Muscle of leg (tissue), 11 donors: Measurements from ENCODE around the gene DNAJC4. TPM values are rescaled to one million over a fixed set of nuclear protein-coding genes. Genes with fewer than 3 reads are reported as not detected.
A peak's percentile ranks its signal among the peaks of the same experiment; 100 is the strongest.

ENCODE experiments used
- DNase-seq: peaks from one replicate; pipeline ENCODE4 v3.0.0; 2013
- H3K27ac ChIP-seq: one replicate; pipeline ENCODE4 v1.5.1; 2013; ENCODE audit warnings: mild to moderate bottlenecking, low read length, control low read depth
- H3K27me3 ChIP-seq: one replicate; pipeline ENCODE4 v1.6.1; 2013; ENCODE audit warnings: low read length; ENCODE audit not compliant: control insufficient read depth, insufficient read depth
- H3K36me3 ChIP-seq: one replicate; pipeline ENCODE4 v1.6.1; 2013; ENCODE audit warnings: low read length; ENCODE audit not compliant: control insufficient read depth, insufficient read depth
- H3K4me1 ChIP-seq: one replicate; pipeline ENCODE4 v1.6.1; 2013; ENCODE audit warnings: low read length; ENCODE audit not compliant: control insufficient read depth, insufficient read depth
- H3K4me3 ChIP-seq: one replicate; pipeline ENCODE4 v1.5.1; 2013; ENCODE audit warnings: low read length, control low read depth
- H3K9me3 ChIP-seq: replicated peaks from 2 replicates; pipeline ENCODE4 v1.6.1; 2013; ENCODE audit warnings: low read depth, low read length; ENCODE audit not compliant: control insufficient read depth
- WGBS: methylation state at CpG from one replicate; pipeline ENCODE4 v1.1.5; 2013; ENCODE audit warnings: missing lambda C conversion rate; ENCODE audit not compliant: insufficient coverage; 5-methylcytosine and 5-hydroxymethylcytosine counted together
- polyA plus RNA-seq, 8 donors: library from polyadenylated mRNA; unstranded; fragments of 120-200 nt; gene quantifications; one replicate each; pipeline versions ENCODE4 v1.2.1 to v1.2.3, GENCODE V29; 2013; ENCODE audit warnings: inconsistent platforms in 1 of 8, low replicate concordance in 1 of 8; ENCODE audit not compliant: insufficient read length in 8 of 8, insufficient read depth in 1 of 8
- total RNA-seq: library from RNA; stranded (reverse); fragments of 120-200 nt; gene quantifications from one replicate; pipeline ENCODE4 v1.2.4, GENCODE V29; 2013

The DNAJC4 gene
- total and polyA plus RNA-seq, 9 donors: 13.6 to 75.1 (median 52.9) TPM

DNA sequence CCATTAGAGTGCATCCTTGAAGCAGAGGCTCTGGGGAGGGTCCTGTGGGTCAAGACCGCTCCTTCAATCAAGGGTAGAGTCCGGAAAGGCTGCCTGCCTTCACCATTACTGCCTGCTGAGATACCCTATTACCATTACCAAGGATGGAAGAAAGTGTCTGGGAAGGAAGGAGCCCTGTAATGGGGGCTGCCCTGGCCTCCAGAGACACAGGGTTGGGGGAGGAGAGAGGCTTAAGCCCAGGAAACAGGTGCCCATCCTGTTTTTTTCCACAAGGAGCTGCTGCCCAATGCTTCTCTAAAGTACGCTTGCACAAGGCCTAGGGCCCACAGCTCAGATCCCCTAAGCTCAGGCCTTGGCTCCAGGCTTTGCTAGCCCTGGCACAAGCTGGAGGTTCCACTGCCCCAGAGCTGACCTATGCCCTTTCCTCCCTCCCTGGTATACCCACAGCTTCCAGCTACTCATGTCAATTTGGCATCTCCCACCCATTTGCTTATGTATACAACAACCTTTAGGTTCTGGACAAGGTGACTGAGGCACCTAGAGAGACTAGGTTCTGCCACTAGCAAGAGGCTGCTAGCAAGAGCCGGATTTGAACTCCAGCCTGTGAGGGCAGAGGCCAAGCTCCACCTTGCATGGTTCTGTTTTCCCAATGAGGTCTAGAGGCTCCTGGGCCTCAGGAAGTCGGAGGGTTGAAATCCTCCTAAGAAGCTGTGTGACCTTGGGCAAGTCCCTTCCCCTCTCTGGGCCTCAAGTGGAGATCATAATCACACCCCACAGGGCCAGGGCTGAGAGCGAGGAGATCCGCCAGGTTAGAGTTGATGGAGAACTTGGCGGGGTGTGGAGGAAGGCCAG is 19.4 kb downstream of the DNAJC4 start:
- no peak for DNase-seq
- Histone ChIP-seq H3K9me3 (no peaks in the 10 kb centered on the region), H3K36me3 (peaks cover 6% of the 10 kb centered on the region), H3K27me3 (no peaks in the 10 kb centered on the region), H3K4me3 (no peak overlapping the region), H3K4me1 (peaks cover 64% of the 10 kb centered on the region), H3K27ac (no peak overlapping the region)
- 94% methylated on average over 2 of the region's 8 CpGs for WGBS

DNA sequence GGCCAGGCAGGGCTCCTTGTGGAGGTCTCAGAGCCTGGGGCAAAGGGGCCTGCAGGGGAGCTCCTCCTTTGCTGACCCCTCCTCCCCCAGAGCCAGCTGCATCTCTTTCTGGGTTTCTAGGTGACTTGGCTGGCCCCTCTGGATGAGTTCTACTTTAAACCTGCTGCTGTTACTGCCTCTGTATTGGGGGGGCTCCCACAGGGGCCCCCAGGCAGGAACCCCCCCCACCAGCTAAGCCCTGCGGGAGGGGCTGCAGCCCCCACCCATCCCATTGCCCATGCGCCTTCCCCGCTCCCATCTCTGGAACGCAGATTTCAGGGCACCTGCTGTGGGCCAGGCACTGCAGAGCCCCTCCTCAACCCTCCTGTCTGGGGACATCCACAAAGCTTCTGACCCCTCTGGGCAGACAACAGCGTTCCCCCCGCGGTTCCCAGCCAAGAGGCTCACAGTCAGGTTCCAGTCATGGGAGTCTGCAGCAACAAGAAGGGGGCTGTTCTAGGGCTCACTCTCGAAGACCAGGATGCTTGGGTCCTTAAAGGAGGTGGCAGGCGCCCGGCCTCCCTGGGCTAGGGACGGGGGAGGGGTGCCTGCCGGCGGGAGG is 20.2 kb downstream of the DNAJC4 start:
- WGBS: 23% methylated on average over 10 of the region's 13 CpGs
- H3K27me3 ChIP-seq: no peaks in the 10 kb centered on the region
- peaks cover 57% of the 10 kb centered on the region for H3K4me1 ChIP-seq
- H3K36me3 ChIP-seq: peaks cover 9% of the 10 kb centered on the region
- H3K4me3 ChIP-seq: peak overlapping the region; percentile 48
- no peak overlapping the region for H3K27ac ChIP-seq
- no peaks in the 10 kb centered on the region for H3K9me3 ChIP-seq
- no peak for DNase-seq

DNA sequence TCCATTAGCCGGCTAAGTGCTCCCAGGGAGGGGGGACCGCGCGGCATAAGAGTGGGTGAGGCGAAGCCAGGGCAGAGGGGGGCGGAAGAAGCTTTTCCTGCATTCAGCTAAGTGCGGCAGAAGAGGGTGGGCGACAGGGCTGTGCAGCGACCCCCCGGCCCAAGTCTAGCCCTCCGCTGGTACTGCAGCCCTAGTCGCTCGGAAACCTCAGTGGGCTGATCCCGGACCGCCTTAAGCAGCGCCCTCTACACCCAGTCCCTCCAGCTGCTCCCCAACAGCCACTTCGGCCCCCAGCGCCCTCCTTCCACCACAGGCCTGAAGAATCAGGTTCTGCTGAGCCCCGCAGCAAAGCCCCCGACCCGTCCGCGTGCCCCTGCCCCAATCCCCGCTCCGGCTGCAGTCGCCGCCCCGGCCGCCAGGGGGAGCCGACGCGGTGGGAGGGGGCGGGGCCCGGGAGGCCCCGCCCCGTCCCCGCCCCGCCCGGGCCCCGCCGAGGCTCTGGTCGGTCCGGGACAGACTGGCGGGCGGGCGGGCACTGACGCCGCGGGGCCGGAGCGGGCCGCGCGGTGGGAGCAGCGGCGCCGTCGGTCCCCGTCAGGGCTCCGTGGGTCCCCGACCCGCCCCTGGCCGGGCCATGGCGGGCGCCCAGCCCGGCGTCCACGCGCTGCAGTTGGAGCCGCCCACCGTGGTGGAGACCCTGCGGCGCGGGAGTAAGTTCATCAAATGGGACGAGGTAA is 20.8 kb downstream of the DNAJC4 start, which contains the start of gene PLCB3:
TSS of gene PLCB3 (plus strand) at position 515 of the 737 bp plus-strand sequence. CDS start at position 635, 120 bp downstream.
- no peak for DNase-seq
- H3K27ac ChIP-seq: no peak within 1 kb of the TSS
- WGBS: under 1% methylated on average over 73 of the region's 75 CpGs

DNA sequence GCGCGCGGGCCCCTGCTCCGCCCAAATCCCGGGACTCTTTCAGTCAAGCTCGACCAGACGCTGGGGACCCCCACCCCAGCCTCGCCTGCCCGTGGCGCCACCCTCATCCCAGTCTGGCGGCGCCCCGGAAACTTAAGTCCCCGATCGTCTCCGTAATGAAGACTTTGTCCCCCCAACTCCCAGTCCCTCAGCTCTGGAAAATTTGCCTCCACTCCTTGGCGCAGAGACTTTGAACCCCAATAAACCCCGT is 21.3 kb downstream of the DNAJC4 start:
- Histone ChIP-seq H3K36me3 (peaks cover 20% of the 10 kb centered on the region), H3K4me1 (peaks cover 52% of the 10 kb centered on the region), H3K27ac (no peak overlapping the region), H3K9me3 (no peaks in the 10 kb centered on the region), H3K4me3 (peak overlapping the region; percentile 75), H3K27me3 (no peaks in the 10 kb centered on the region)
- WGBS: 0% methylated on average over 18 of the region's 18 CpGs
- DNase-seq: no peak

More for the DNA sequence above, 20.8 kb downstream of the DNAJC4 start, which contains the start of gene PLCB3:
- H3K27me3 ChIP-seq: no peaks in the 10 kb centered on the region
- no peaks in the 10 kb centered on the region for H3K9me3 ChIP-seq
- peaks cover 15% of the 10 kb centered on the region for H3K36me3 ChIP-seq
- peaks cover 52% of the 10 kb centered on the region for H3K4me1 ChIP-seq
- H3K4me3 ChIP-seq: peak within 1 kb of the TSS; percentile 75

DNA sequence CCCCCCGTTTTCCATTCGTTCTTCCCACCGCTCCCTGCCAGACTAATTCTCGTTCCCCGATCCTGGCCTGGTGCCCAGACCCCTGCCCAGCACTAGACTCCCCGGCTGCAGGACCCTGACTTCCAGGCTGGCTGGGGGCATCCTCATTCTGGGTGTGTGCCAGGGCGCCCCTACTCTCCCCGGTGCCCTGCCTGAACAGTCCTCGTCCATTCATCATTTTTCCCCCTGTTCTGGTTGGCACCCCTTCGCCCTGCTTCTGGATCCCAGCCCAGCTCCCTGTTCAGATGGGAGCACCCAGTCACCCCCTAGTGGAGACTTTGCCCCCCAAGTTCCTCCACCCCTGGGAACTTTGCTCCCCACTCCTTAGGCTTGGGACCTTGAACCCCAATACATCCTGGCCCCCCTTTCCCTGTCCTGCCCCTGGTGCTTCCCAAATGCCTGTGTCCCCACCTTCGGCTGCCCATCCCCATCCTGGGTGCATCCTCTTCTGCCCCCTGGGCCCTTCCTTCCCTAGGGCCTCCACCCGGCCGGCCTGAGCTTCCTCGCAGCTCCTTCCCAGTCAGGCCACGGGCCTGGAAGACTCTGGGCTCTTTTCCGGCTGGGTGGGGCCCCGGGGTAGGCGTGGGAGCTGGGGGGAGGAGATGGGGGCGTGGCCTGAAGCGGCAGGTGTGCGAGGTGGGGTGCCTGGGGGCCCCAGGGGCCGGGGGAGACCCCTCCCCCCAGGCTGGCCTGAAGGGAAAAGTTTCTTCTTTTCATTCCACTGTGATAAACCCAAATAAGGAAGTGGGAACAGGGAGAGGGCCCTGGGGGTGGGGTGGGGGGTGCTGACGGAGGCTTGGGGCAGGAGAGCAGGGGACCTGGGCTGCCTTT is 21.9 kb downstream of the DNAJC4 start:
- Histone ChIP-seq H3K36me3 (peaks cover 23% of the 10 kb centered on the region), H3K27ac (no peak overlapping the region), H3K4me3 (peak overlapping the region; percentile 75), H3K4me1 (peaks cover 47% of the 10 kb centered on the region), H3K27me3 (no peaks in the 10 kb centered on the region), H3K9me3 (no peaks in the 10 kb centered on the region)
- WGBS: 8% methylated on average over 12 of the region's 23 CpGs
- DNase-seq: no peak

DNA sequence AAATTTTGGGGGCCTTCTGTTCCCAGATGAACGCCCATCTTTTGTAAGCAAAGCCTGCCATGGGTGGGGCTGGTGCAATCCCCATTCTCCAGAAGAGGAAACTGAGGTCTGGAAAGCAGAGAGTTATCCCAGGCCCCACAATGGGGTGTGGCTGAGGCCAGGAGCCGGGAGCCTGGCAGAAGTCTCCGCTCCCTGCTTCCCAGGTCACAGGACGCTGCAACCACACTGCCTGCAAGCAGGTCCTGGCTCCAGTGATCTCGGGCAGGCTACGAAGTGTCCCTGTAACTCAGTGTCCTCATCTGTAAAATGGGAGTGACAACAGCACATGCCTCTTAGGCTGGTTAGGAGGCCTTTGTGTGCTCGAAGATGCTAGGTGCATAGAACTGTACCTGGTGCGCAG is 22.7 kb downstream of the DNAJC4 start:
- 63% methylated on average over 7 of the region's 8 CpGs for WGBS
- DNase-seq: no peak
- H3K4me3 ChIP-seq: no peak overlapping the region
- H3K9me3 ChIP-seq: no peaks in the 10 kb centered on the region
- no peak overlapping the region for H3K27ac ChIP-seq
- H3K27me3 ChIP-seq: no peaks in the 10 kb centered on the region
- peaks cover 41% of the 10 kb centered on the region for H3K4me1 ChIP-seq
- H3K36me3 ChIP-seq: peaks cover 27% of the 10 kb centered on the region

DNA sequence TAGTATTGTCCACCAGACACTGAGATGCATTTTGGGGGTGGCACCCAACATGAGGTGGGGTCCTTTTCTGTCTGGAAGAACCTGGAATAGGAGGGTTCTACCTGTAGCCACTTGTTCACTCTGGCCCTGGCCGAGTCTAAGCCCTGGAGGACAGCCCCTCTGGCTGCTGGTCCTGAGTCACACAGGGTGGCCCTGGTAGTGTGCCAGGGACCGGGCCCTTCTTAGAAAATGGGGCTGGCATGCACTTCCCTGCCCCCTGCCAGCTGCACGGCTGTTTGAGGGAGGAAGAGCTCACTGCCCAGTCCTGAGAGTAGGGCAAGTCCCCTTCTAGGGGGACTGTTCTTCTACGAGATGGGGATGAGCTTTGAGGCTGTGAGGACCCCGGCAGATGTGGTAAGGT is 23.1 kb downstream of the DNAJC4 start:
- no peak for DNase-seq
- Histone ChIP-seq H3K9me3 (no peaks in the 10 kb centered on the region), H3K27me3 (no peaks in the 10 kb centered on the region), H3K4me1 (peaks cover 41% of the 10 kb centered on the region), H3K27ac (no peak overlapping the region), H3K36me3 (peaks cover 30% of the 10 kb centered on the region), H3K4me3 (no peak overlapping the region)
- 58% methylated on average over 3 of the region's 5 CpGs for whole genome bisulfite sequencing

DNA sequence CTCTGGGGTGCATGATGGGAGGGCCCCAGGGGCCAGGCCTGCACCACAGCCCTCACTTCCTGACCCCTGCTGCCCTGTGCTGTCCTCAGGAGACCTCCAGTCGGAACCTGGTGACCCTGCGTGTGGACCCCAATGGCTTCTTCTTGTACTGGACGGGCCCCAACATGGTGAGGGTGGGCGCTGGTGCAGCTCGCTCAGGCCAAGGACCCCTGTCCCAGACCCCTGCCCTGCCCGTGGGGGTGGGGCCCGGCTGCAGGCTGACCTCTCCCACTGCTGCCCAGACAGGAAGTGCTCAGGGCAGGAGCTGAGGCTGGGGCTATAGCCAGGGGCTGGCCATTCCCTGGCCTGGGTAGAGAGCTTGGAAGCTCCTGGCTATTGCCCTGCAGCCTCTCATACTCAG is 24.0 kb downstream of the DNAJC4 start:
- no peaks in the 10 kb centered on the region for H3K9me3 ChIP-seq
- no peak overlapping the region for H3K27ac ChIP-seq
- H3K4me1 ChIP-seq: peaks cover 38% of the 10 kb centered on the region
- H3K27me3 ChIP-seq: no peaks in the 10 kb centered on the region
- peaks cover 39% of the 10 kb centered on the region for H3K36me3 ChIP-seq
- H3K4me3 ChIP-seq: no peak overlapping the region
- DNase-seq: no peak
- 78% methylated on average over 7 of the region's 7 CpGs for WGBS

DNA sequence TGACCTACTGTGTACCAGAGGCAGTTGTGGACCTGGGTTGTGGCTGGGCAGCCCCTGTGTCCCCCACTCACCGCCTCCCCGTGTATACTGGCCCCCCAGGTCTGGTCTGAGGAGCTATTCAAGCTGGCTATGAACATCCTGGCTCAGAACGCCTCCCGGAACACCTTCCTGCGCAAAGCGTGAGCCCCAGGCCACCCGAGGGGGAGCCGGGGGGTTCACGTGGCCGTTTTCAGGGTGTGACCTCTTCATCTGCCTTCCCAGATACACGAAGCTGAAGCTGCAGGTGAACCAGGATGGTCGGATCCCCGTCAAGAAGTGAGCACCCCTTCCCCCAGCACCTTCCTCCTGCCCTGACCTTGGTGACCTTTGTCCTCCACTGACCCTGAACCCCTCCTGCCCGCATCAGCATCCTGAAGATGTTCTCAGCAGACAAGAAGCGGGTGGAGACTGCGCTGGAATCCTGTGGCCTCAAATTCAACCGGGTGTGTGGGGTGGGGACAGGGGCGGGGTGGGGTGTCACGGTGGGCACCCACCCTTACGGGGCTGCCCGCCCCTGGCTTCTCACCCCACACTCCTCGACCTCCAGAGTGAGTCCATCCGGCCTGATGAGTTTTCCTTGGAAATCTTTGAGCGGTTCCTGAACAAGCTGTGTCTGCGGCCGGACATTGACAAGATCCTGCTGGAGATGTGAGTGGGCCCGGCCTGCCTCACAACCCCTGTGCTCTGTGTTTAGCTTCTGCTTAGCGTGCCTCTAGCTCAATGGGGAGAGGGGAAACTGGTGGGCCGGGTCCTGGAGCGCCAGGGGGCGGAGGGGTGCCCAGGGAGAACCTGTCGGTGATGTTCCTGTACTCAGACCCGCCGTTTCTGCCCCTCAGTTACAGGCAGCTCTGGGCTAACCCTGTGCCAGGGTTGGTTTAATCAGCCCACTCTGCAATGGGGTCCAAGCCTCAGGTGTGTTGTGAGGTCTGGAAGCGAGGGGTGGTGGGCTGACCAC is 25.1 kb downstream of the DNAJC4 start:
- no peaks in the 10 kb centered on the region for H3K27me3 ChIP-seq
- WGBS: 88% methylated on average over 28 of the region's 35 CpGs
- H3K36me3 ChIP-seq: peaks cover 49% of the 10 kb centered on the region
- H3K4me1 ChIP-seq: peaks cover 29% of the 10 kb centered on the region
- no peaks in the 10 kb centered on the region for H3K9me3 ChIP-seq
- no peak overlapping the region for H3K4me3 ChIP-seq
- no peak for DNase-seq
- H3K27ac ChIP-seq: no peak overlapping the region
